GM23248 (cell line): ENCODE data around the gene PHF8. TPM values are rescaled to one million over a fixed set of nuclear protein-coding genes. Genes with fewer than 3 reads are reported as not detected.

ENCODE experiments used
- DNase-seq: peaks from one replicate; pipeline ENCODE4 v3.0.0-alpha.2; 2015
- H2AFZ ChIP-seq: fragments of 200-600 bp; sonication (generic); 2 replicates; pipeline ENCODE4 v1.6.1; 2016; ENCODE audit warnings: antibody characterized with exemption
- H3F3A ChIP-seq: fragments of 200-600 bp; sonication (generic); 2 replicates; pipeline ENCODE4 v1.6.1; 2016; ENCODE audit warnings: mild to moderate bottlenecking, antibody characterized with exemption, mixed run types; ENCODE audit not compliant: insufficient read depth
- H3K27ac ChIP-seq: fragments of 200-600 bp; sonication (generic); 2 replicates; pipeline ENCODE4 v1.5.1; 2016; ENCODE audit warnings: mild to moderate bottlenecking
- H3K27me3 ChIP-seq: fragments of 200-600 bp; sonication (generic); replicated peaks from 2 replicates; pipeline ENCODE4 v1.6.1; 2016; ENCODE audit warnings: mild to moderate bottlenecking; ENCODE audit not compliant: insufficient read depth
- H3K36me3 ChIP-seq: fragments of 200-600 bp; sonication (generic); 2 replicates; pipeline ENCODE4 v1.6.1; 2016; ENCODE audit warnings: low read depth, mild to moderate bottlenecking
- H3K4me1 ChIP-seq: fragments of 200-600 bp; sonication (generic); 2 replicates; pipeline ENCODE4 v1.6.1; 2016; ENCODE audit warnings: mild to moderate bottlenecking; ENCODE audit not compliant: insufficient read depth
- H3K4me2 ChIP-seq: fragments of 200-600 bp; sonication (generic); one replicate; pipeline ENCODE4 v1.6.1; 2016; ENCODE audit warnings: mild to moderate bottlenecking; ENCODE audit not compliant: unreplicated experiment
- H3K4me3 ChIP-seq: fragments of 200-600 bp; sonication (generic); 2 replicates; pipeline ENCODE4 v1.5.1; 2016; ENCODE audit warnings: mild to moderate bottlenecking
- H3K79me2 ChIP-seq: fragments of 200-600 bp; sonication (generic); 2 replicates; pipeline ENCODE4 v1.6.1; 2016; ENCODE audit warnings: mild to moderate bottlenecking; ENCODE audit not compliant: insufficient read depth
- H3K9ac ChIP-seq: fragments of 200-600 bp; sonication (generic); 2 replicates; pipeline ENCODE4 v1.6.1; 2016; ENCODE audit warnings: mild to moderate bottlenecking
- H3K9me2 ChIP-seq: fragments of 200-600 bp; sonication (generic); 2 replicates; pipeline ENCODE4 v1.6.1; 2016; ENCODE audit warnings: mixed run types, mild to moderate bottlenecking, moderate library complexity; ENCODE audit not compliant: insufficient read depth
- H3K9me3 ChIP-seq: fragments of 200-600 bp; sonication (generic); one replicate; pipeline ENCODE4 v1.6.1; 2017; ENCODE audit warnings: low read depth
- H4K20me1 ChIP-seq: fragments of 200-600 bp; sonication (generic); 2 replicates; pipeline ENCODE4 v1.6.0; 2016; ENCODE audit not compliant: insufficient read depth
- EZH2 ChIP-seq: fragments of 200-600 bp; sonication (generic); IDR thresholded peaks from 2 replicates; pipeline ENCODE4 v1.6.1; 2018; ENCODE audit warnings: antibody characterized with exemption, mild to moderate bottlenecking; ENCODE audit not compliant: insufficient read depth, poor library complexity, severe bottlenecking
- EZH2phosphoT487 ChIP-seq: fragments of 200-600 bp; sonication (generic); IDR thresholded peaks from 2 replicates; pipeline ENCODE4 v1.6.1; 2018; ENCODE audit warnings: antibody characterized with exemption, moderate library complexity, mild to moderate bottlenecking, low read depth; ENCODE audit not compliant: insufficient read depth
- WGBS, 2 experiments: methylation state at CpG; one replicate each; pipeline ENCODE4 v1.1.6; 2015 to 2017; ENCODE audit warnings: low lambda C conversion rate in 2 of 2, low coverage in 1 of 2; ENCODE audit errors: missing lambda C conversion rate in 2 of 2; 5-methylcytosine and 5-hydroxymethylcytosine counted together
- in situ Hi-C: fragments of 300-500 bp; cut with MboI; formaldehyde crosslinking; loops from 2 replicates; pipeline ENCODE4 v1.15.0; 2020
- polyA plus RNA-seq: library from polyadenylated mRNA; unstranded; fragments of >200 nt; fragmentation: Nextera tagmentation; extraction: Ambion mirVana; gene quantifications from 2 replicates; pipeline ENCODE4 v1.2.1, GENCODE V29; 2016
- small RNA-seq: library from RNA; depleted of rRNA; stranded (forward); fragments of <200 nt; gene quantifications from one replicate; pipeline ENCODE3, GENCODE V24; 2014; ENCODE audit warnings: low read depth, low replicate concordance
- total RNA-seq: library from RNA; depleted of rRNA; stranded (reverse); fragments of >200 nt; shearing (Covaris generic); gene quantifications from 2 replicates; pipeline ENCODE4 v1.2.3, GENCODE V29; 2014; rRNA removed

Gene PHF8
- total and polyA plus RNA-seq, 2 experiments from 2014 or later = 6.1 to 7.9 TPM

GRCh38 chrX:53926030-53926429, 118.2 kb downstream of the PHF8 start:
- in situ Hi-C loops = no loop called here
- WGBS, 2 experiments = 65 to 66% methylated on average over 5 of the region's 5 CpGs

GRCh38 chrX:53918702-53919101, 125.6 kb downstream of the PHF8 start:
- H3F3A ChIP-seq = no peaks in the 10 kb centered on the region
- H3K4me2 ChIP-seq = no peak overlapping the region
- H3K4me3 ChIP-seq = no peak overlapping the region
- no peaks in the 10 kb centered on the region for H3K27me3 ChIP-seq
- H3K9me3 ChIP-seq = no peaks in the 10 kb centered on the region
- H3K9me2 ChIP-seq = no peaks in the 10 kb centered on the region
- no peak overlapping the region for H2AFZ ChIP-seq
- H3K9ac ChIP-seq = no peak overlapping the region
- in situ Hi-C loops = no loop called here
- H3K79me2 ChIP-seq = no peaks in the 10 kb centered on the region
- DNase-seq = no peak
- TF ChIP-seq EZH2 = no peak
- TF ChIP-seq EZH2phosphoT487 = no peak
- H4K20me1 ChIP-seq = no peaks in the 10 kb centered on the region
- no peaks in the 10 kb centered on the region for H3K4me1 ChIP-seq
- H3K36me3 ChIP-seq = no peaks in the 10 kb centered on the region
- H3K27ac ChIP-seq = no peak overlapping the region

More at GRCh38 chrX:53926030-53926429, 118.2 kb downstream of the PHF8 start:
- Histone ChIP-seq H2AFZ (no peak overlapping the region), H3K9me3 (no peaks in the 10 kb centered on the region), H3K4me1 (no peaks in the 10 kb centered on the region), H3K27ac (no peak overlapping the region), H3K27me3 (no peaks in the 10 kb centered on the region), H3K4me3 (no peak overlapping the region), H3K9ac (no peak overlapping the region), H3F3A (no peaks in the 10 kb centered on the region), H4K20me1 (no peaks in the 10 kb centered on the region), H3K9me2 (no peaks in the 10 kb centered on the region), H3K36me3 (no peaks in the 10 kb centered on the region), H3K79me2 (no peaks in the 10 kb centered on the region), H3K4me2 (no peak overlapping the region)
- TF ChIP-seq EZH2phosphoT487 (no peak), EZH2 (no peak)
- no peak for DNase-seq

GRCh38 chrX:53900623-53901022, 143.7 kb downstream of the PHF8 start:
- DNase-seq = no peak
- Histone ChIP-seq H3F3A (no peaks in the 10 kb centered on the region), H3K36me3 (no peaks in the 10 kb centered on the region), H3K27me3 (no peaks in the 10 kb centered on the region), H3K9me2 (no peaks in the 10 kb centered on the region), H3K9me3 (no peaks in the 10 kb centered on the region), H3K4me1 (no peaks in the 10 kb centered on the region), H2AFZ (no peak overlapping the region), H3K9ac (no peak overlapping the region), H3K79me2 (no peaks in the 10 kb centered on the region), H3K27ac (no peak overlapping the region), H4K20me1 (no peaks in the 10 kb centered on the region), H3K4me2 (no peak overlapping the region), H3K4me3 (no peak overlapping the region)
- in situ Hi-C loops = no loop called here
- WGBS, 2 experiments = 63 to 78% methylated on average over 4 to 5 of the region's 5 CpGs
- TF ChIP-seq EZH2 (no peak), EZH2phosphoT487 (no peak)

- H3F3A ChIP-seq = no peaks in the 10 kb centered on the region
- H2AFZ ChIP-seq = no peak overlapping the region
- H3K27me3 ChIP-seq = no peaks in the 10 kb centered on the region
- no peak overlapping the region for H3K4me3 ChIP-seq
- H3K36me3 ChIP-seq = no peaks in the 10 kb centered on the region
- H3K9me2 ChIP-seq = no peaks in the 10 kb centered on the region
- WGBS, 2 experiments = 7 to 20% methylated on average over 2 to 3 of the region's 3 CpGs
- in situ Hi-C loops = no loop called here
- no peaks in the 10 kb centered on the region for H4K20me1 ChIP-seq
- H3K9ac ChIP-seq = no peak overlapping the region
- no peaks in the 10 kb centered on the region for H3K4me1 ChIP-seq
- H3K9me3 ChIP-seq = no peaks in the 10 kb centered on the region
- no peaks in the 10 kb centered on the region for H3K79me2 ChIP-seq
- no peak for DNase-seq
- TF ChIP-seq EZH2 = no peak
- TF ChIP-seq EZH2phosphoT487 = no peak
- H3K27ac ChIP-seq = no peak overlapping the region
- no peak overlapping the region for H3K4me2 ChIP-seq
These were observed 149.0 kb downstream of the PHF8 start for GRCh38 chrX:53895270-53895669.

Small RNA genes within 50 kb of the gene (small RNA-seq; reads per million reads assigned to genes)
- gene RNA5SP505 = 0.31 reads per million

Other genes starting within 250 kb of the PHF8 start
- gene FAM120C, start 138.8 kb upstream of the PHF8 start, total RNA-seq = 4.5 and 4.9 TPM in 2 replicates
- 4.1 and 4.3 TPM in 2 replicates for gene FAM120C, start 138.8 kb upstream of the PHF8 start, polyA plus RNA-seq